GM12872 (cell line): ENCODE results near the gene PAX7.

Experiments used
- CTCF ChIP-seq: IDR thresholded peaks from 3 replicates; pipeline ENCODE4 v1.5.1; 2011; ENCODE audit warnings: low read depth, mild to moderate bottlenecking, low read length, moderate library complexity; ENCODE audit not compliant: insufficient read depth

PAX7 gene

DNA sequence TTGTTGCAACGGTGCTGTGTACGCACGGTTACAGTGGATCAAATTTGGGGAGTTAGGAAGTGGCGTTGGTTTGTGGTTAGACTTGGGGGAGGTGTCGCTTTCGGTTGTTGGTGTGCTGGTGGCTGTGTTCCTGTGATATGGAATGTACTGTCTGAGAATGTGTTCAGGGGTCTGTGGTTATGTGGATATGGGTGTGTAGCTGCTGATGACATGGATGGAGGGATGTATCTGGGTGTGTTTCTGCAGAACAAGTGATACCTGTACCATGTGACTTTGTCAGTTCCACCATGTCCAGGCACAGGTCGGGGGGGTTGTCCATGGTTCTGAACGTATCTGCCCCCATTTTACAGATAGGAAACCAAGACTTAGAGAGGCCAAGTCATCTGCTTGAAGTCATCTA is 22.7 kb downstream of the PAX7 start:
- TF ChIP-seq CTCF: no peak

DNA sequence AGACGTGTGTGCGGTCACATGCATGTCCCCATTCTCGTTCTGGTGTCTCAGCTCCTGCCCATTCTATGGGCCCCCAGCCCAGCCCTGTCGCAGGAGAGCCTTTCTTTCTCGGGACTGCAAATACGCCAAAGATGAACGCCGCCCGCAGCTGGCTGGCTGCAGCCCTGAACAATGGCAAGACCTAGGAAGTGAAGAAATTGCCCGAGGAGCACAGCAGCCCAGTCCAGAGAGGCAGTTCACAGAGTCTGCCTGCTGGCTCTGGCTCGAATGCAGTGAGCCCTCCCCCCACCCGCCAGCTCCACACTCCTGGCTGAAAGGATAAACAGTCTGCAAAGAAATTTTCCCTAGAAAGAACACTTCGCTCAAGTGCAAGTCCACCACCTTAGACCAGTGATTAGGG is 23.3 kb downstream of the PAX7 start:
- no peak for TF ChIP-seq CTCF

DNA sequence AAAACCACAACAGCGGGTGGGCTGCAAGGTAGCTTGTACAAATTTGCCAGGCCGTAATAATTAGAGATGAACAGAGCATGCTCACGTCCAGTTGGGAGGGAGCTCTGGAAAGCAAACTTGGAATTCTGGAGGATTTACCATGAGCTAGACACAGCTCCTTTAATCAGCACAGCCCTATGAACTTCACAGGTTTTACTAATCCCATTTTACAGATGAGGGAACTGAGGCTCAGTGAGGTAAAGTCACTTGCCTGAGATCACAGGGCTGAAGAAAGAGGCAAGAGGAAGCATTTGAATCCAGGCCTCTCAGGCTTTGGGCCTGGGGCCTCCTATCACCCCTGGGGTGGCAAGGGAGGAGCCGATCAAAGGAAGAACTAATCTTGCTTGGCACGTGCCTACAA is 24.0 kb downstream of the PAX7 start:
- no peak for TF ChIP-seq CTCF

DNA sequence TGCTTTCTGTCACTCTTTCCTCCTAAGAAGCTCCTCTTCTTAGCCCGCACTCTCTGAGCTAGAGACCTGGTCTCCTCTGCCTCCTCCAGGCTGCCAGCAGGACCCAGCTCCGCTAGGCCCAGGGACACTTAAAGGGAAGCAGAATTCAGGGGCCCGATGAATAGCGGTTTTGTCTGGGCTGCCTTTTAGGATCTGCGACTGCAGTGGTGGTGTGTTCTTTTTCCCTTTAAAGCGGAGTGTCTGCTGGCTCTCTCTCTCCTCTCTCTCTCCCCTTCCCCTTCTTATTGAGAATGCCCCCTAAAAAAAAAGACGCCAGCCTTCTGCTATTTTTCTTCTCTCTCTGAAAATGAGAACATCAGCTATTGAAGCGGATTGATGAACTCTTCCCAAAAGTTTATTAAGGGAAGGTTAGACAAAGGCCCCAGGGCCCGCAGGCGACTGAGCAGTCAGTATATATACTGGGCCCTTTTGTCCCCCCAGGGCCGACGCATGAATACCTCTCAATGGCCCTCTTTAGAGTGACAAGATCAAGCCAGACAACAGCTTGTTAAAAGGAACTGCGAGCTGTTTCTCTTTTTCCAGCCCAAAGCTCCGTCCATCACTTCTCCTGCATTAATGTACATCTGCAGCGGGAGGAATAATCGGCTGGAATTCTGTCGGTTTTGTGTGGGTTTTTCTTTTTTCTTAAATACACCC is 27.0 kb downstream of the PAX7 start:
- TF ChIP-seq CTCF: no peak

- TF ChIP-seq CTCF: no peak
These were observed 28.2 kb downstream of the PAX7 start for GRCh38 chr1:18658831-18659230.

- TF ChIP-seq CTCF: no peak
These were observed 31.0 kb downstream of the PAX7 start for GRCh38 chr1:18661404-18662285.

DNA sequence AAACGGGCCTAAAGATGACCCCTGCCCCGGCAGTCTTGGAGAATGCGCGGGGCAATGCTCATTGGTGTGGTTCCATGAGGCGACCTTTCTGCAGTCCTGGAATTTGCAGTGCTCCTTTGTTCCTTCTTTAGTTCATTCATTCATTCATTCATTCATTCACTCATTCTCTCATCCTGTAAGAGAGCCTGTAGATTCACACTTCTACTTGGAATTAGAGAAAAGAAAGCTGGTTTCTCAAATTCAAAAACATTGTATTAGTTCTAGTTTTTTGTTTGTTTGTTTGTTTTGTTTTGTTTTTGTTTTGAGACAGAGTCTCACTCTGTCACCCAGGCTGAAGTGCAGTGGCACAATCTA is 31.6 kb downstream of the PAX7 start:
- TF ChIP-seq CTCF: no peak
